Measurements from ENCODE around the gene CTDSPL2.

The CTDSPL2 gene

DNA sequence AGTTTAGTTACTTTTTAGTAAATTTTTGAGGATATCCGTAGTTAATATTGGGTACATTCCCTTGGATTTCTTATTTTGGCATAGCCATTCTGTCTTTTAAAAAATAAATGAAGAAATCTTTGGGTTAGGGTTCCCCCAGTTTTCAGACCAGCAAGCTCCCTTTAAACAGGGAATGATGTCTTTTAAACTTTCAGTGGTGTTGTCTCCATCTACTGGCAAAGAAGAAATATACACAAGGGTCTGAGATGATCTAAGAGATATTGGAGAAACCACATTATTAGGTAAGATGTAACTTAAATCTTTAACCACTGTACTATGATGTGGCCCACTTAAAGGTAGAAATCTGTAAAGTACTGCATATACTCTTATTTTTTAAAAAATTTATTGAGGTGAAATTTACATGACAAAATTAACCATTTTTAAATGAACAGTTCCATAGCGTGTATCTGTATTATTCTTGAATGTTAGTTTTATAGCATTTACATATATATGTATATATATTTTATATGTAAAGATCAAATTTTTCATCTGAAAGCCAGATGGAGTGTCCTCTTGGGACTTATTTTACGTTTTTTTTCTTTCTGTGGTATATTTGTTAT, 74.4 kb downstream of the CTDSPL2 start:
- TF ChIP-seq GLIS3 (CRISPR knock-in tag; IDR thresholded peaks at IDR 0.05) (no peak), ZFP3 (CRISPR knock-in tag; IDR thresholded peaks at IDR 0.05) (no peak), ZFP30 (CRISPR knock-in tag; IDR thresholded peaks at IDR 0.05) (no peak), OSR1 (CRISPR knock-in tag; IDR thresholded peaks at IDR 0.05) (no peak), ESRRG (CRISPR knock-in tag; IDR thresholded peaks at IDR 0.05) (no peak), ZNF8 (CRISPR knock-in tag; IDR thresholded peaks at IDR 0.05) (no peak)
- peak; percentile 84 for ATAC-seq

DNA sequence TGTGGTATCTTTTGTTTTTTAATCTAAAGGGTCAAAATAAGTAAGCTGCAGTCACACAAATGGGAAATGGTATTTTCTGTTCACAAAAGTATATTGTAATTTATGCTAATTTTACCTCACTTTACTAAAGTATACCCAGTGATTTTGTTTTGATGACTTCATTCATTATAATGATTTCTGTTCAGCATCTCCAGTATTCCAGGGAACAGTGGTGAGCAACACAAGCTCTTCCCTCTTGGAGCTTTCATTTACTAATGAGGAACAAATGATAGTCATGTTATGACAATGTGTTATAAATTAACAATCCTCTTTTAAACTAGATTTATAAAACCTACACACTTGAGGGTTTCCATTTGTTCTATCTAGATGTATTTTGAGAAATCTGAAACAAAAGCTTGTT, 89.0 kb downstream of the CTDSPL2 start:
- no peak for ATAC-seq
- no peak for TF ChIP-seq ZC3H10 (CRISPR knock-in tag; IDR thresholded peaks at IDR 0.05)
- TF ChIP-seq PPARA (CRISPR knock-in tag; IDR thresholded peaks at IDR 0.05; ENCODE audit: borderline replicate concordance) = no peak
- no peak for TF ChIP-seq ZNF70 (CRISPR knock-in tag; IDR thresholded peaks at IDR 0.05)
- no peak for TF ChIP-seq TCF4 (CRISPR knock-in tag; IDR thresholded peaks at IDR 0.05; ENCODE audit: borderline replicate concordance)
- TF ChIP-seq, protein P1, sequence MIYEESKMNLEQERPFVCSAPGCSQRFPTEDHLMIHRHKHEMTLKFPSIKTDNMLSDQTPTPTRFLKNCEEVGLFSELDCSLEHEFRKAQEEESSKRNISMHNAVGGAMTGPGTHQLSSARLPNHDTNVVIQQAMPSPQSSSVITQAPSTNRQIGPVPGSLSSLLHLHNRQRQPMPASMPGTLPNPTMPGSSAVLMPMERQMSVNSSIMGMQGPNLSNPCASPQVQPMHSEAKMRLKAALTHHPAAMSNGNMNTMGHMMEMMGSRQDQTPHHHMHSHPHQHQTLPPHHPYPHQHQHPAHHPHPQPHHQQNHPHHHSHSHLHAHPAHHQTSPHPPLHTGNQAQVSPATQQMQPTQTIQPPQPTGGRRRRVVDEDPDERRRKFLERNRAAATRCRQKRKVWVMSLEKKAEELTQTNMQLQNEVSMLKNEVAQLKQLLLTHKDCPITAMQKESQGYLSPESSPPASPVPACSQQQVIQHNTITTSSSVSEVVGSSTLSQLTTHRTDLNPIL (CRISPR knock-in tag; IDR thresholded peaks at IDR 0.05; ENCODE audit: low read depth) = no peak
- TF ChIP-seq ISL1 (CRISPR knock-in tag; IDR thresholded peaks at IDR 0.05) = no peak
- no peak for TF ChIP-seq ARNTL (CRISPR knock-in tag; IDR thresholded peaks at IDR 0.05; ENCODE audit: borderline replicate concordance, low read depth)
- TF ChIP-seq GLIS3 (CRISPR knock-in tag; IDR thresholded peaks at IDR 0.05) = no peak
- TF ChIP-seq, protein P2, sequence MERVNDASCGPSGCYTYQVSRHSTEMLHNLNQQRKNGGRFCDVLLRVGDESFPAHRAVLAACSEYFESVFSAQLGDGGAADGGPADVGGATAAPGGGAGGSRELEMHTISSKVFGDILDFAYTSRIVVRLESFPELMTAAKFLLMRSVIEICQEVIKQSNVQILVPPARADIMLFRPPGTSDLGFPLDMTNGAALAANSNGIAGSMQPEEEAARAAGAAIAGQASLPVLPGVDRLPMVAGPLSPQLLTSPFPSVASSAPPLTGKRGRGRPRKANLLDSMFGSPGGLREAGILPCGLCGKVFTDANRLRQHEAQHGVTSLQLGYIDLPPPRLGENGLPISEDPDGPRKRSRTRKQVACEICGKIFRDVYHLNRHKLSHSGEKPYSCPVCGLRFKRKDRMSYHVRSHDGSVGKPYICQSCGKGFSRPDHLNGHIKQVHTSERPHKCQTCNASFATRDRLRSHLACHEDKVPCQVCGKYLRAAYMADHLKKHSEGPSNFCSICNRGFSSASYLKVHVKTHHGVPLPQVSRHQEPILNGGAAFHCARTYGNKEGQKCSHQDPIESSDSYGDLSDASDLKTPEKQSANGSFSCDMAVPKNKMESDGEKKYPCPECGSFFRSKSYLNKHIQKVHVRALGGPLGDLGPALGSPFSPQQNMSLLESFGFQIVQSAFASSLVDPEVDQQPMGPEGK (CRISPR knock-in tag; IDR thresholded peaks at IDR 0.05; ENCODE audit: borderline replicate concordance) = no peak
- no peak for TF ChIP-seq OSR1 (CRISPR knock-in tag; IDR thresholded peaks at IDR 0.05)
- TF ChIP-seq BACH2 (CRISPR knock-in tag; IDR thresholded peaks at IDR 0.05; ENCODE audit: borderline replicate concordance) = no peak
- no peak for TF ChIP-seq ZNF565 (CRISPR knock-in tag; conservative IDR thresholded peaks at IDR 0.05; ENCODE audit: low read depth)
- no peak for TF ChIP-seq ZFP30 (CRISPR knock-in tag; IDR thresholded peaks at IDR 0.05)

DNA sequence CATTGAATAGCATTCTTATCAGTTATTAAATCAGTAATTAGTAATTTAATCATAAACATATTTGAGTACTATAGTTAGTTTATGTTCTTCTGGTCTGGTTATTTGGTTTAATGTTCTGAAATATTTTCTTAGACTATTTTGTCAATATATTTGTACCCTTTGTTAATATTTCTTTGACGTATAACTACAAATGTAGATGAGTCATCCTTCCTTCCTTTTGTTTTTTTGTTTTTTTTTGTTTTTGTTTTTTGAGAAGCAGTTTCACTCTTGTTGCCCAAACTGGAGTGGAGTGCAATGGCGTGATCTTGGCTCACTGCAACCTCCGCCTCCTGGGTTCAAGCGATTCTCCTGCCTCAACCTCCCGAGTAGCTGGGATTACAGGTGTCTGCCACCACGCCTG, 92.1 kb downstream of the CTDSPL2 start:
- TF ChIP-seq PPARA (CRISPR knock-in tag; IDR thresholded peaks at IDR 0.05; ENCODE audit: borderline replicate concordance) (no peak), GLIS3 (CRISPR knock-in tag; IDR thresholded peaks at IDR 0.05) (no peak), ARNTL (CRISPR knock-in tag; IDR thresholded peaks at IDR 0.05; ENCODE audit: borderline replicate concordance, low read depth) (no peak), ZFP30 (CRISPR knock-in tag; IDR thresholded peaks at IDR 0.05) (no peak), SNAI2 (CRISPR knock-in tag; IDR thresholded peaks at IDR 0.05) (no peak), ISL1 (CRISPR knock-in tag; IDR thresholded peaks at IDR 0.05) (no peak), ESRRG (CRISPR knock-in tag; IDR thresholded peaks at IDR 0.05) (no peak), TOX (CRISPR knock-in tag; IDR thresholded peaks at IDR 0.05; ENCODE audit: borderline replicate concordance) (no peak), ZNF70 (CRISPR knock-in tag; IDR thresholded peaks at IDR 0.05) (no peak), TCF4 (CRISPR knock-in tag; IDR thresholded peaks at IDR 0.05; ENCODE audit: borderline replicate concordance) (no peak), ZC3H10 (CRISPR knock-in tag; IDR thresholded peaks at IDR 0.05) (no peak), ZFP3 (CRISPR knock-in tag; IDR thresholded peaks at IDR 0.05) (no peak), BACH2 (CRISPR knock-in tag; IDR thresholded peaks at IDR 0.05; ENCODE audit: borderline replicate concordance) (no peak), OSR1 (CRISPR knock-in tag; IDR thresholded peaks at IDR 0.05) (no peak), RARB (CRISPR knock-in tag; IDR thresholded peaks at IDR 0.05) (no peak), CSDC2 (CRISPR knock-in tag; IDR thresholded peaks at IDR 0.05) (no peak)
- TF ChIP-seq, protein P3, sequence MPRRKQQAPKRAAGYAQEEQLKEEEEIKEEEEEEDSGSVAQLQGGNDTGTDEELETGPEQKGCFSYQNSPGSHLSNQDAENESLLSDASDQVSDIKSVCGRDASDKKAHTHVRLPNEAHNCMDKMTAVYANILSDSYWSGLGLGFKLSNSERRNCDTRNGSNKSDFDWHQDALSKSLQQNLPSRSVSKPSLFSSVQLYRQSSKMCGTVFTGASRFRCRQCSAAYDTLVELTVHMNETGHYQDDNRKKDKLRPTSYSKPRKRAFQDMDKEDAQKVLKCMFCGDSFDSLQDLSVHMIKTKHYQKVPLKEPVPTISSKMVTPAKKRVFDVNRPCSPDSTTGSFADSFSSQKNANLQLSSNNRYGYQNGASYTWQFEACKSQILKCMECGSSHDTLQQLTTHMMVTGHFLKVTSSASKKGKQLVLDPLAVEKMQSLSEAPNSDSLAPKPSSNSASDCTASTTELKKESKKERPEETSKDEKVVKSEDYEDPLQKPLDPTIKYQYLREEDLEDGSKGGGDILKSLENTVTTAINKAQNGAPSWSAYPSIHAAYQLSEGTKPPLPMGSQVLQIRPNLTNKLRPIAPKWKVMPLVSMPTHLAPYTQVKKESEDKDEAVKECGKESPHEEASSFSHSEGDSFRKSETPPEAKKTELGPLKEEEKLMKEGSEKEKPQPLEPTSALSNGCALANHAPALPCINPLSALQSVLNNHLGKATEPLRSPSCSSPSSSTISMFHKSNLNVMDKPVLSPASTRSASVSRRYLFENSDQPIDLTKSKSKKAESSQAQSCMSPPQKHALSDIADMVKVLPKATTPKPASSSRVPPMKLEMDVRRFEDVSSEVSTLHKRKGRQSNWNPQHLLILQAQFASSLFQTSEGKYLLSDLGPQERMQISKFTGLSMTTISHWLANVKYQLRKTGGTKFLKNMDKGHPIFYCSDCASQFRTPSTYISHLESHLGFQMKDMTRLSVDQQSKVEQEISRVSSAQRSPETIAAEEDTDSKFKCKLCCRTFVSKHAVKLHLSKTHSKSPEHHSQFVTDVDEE (CRISPR knock-in tag; IDR thresholded peaks at IDR 0.05) = no peak
- TF ChIP-seq, protein P4, sequence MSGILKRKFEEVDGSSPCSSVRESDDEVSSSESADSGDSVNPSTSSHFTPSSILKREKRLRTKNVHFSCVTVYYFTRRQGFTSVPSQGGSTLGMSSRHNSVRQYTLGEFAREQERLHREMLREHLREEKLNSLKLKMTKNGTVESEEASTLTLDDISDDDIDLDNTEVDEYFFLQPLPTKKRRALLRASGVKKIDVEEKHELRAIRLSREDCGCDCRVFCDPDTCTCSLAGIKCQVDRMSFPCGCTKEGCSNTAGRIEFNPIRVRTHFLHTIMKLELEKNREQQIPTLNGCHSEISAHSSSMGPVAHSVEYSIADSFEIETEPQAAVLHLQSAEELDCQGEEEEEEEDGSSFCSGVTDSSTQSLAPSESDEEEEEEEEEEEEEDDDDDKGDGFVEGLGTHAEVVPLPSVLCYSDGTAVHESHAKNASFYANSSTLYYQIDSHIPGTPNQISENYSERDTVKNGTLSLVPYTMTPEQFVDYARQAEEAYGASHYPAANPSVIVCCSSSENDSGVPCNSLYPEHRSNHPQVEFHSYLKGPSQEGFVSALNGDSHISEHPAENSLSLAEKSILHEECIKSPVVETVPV (CRISPR knock-in tag; IDR thresholded peaks at IDR 0.05) = no peak
- TF ChIP-seq, protein P1 (CRISPR knock-in tag; IDR thresholded peaks at IDR 0.05; ENCODE audit: low read depth) = no peak
- TF ChIP-seq, protein P5, sequence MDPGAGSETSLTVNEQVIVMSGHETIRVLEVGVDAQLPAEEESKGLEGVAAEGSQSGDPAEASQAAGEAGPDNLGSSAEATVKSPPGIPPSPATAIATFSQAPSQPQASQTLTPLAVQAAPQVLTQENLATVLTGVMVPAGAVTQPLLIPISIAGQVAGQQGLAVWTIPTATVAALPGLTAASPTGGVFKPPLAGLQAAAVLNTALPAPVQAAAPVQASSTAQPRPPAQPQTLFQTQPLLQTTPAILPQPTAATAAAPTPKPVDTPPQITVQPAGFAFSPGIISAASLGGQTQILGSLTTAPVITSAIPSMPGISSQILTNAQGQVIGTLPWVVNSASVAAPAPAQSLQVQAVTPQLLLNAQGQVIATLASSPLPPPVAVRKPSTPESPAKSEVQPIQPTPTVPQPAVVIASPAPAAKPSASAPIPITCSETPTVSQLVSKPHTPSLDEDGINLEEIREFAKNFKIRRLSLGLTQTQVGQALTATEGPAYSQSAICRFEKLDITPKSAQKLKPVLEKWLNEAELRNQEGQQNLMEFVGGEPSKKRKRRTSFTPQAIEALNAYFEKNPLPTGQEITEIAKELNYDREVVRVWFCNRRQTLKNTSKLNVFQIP (CRISPR knock-in tag; IDR thresholded peaks at IDR 0.05; ENCODE audit: borderline replicate concordance, low read depth) = no peak
- no peak for ATAC-seq
